Transverse colon (tissue), 4 donors: ENCODE data around the gene TENM4.

Source experiments
- EP300 ChIP-seq: sonication (generic); formaldehyde crosslinking; IDR thresholded peaks from one replicate; pipeline ENCODE4 v1.6.1; 2017; ENCODE audit warnings: antibody characterized with exemption, low read depth
- POLR2A ChIP-seq: fragments of 450-650 bp; IDR thresholded peaks from one replicate; pipeline ENCODE4 v1.6.1; 2016; ENCODE audit warnings: antibody characterized with exemption, mild to moderate bottlenecking, moderate library complexity
- POLR2AphosphoS5 ChIP-seq, 3 donors: sonication (generic); formaldehyde crosslinking; IDR thresholded peaks; one replicate each; pipeline ENCODE4 v1.6.1; 2016; ENCODE audit warnings: antibody characterized with exemption in 3 of 3
- TF ChIP-seq, protein P1 (sequence below), 5 experiments: fragments of 200-600 bp in 3 of 5; fragments of 450-650 bp in 2 of 5; sonication (generic) in 3 of 5; IDR thresholded peaks; 1 replicate in 2 of 5; 2 replicates in 3 of 5; pipeline ENCODE4 v1.5.1; 2016 to 2017; ENCODE audit warnings: antibody characterized with exemption in 5 of 5, inconsistent platforms in 3 of 5, mild to moderate bottlenecking in 2 of 5, moderate library complexity in 1 of 5

- TF ChIP-seq EP300 = no peak
- TF ChIP-seq, protein P1, sequence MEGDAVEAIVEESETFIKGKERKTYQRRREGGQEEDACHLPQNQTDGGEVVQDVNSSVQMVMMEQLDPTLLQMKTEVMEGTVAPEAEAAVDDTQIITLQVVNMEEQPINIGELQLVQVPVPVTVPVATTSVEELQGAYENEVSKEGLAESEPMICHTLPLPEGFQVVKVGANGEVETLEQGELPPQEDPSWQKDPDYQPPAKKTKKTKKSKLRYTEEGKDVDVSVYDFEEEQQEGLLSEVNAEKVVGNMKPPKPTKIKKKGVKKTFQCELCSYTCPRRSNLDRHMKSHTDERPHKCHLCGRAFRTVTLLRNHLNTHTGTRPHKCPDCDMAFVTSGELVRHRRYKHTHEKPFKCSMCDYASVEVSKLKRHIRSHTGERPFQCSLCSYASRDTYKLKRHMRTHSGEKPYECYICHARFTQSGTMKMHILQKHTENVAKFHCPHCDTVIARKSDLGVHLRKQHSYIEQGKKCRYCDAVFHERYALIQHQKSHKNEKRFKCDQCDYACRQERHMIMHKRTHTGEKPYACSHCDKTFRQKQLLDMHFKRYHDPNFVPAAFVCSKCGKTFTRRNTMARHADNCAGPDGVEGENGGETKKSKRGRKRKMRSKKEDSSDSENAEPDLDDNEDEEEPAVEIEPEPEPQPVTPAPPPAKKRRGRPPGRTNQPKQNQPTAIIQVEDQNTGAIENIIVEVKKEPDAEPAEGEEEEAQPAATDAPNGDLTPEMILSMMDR (IDR thresholded peaks at IDR 0.05) = no peak
- no peak for TF ChIP-seq POLR2A
- TF ChIP-seq POLR2AphosphoS5 (IDR thresholded peaks at IDR 0.05) = no peak
Observed at GRCh38 chr11:79026803-79027445, 413.9 kb downstream of the TENM4 start.
